A549 (cell line): Measurements from ENCODE around the gene BOD1L1. TPM values are rescaled to one million over a fixed set of nuclear protein-coding genes. Genes with fewer than 3 reads are reported as not detected.

Experiments
- ATAC-seq, 2 experiments: fragments of 200-7000 bp in 1 of 2; fragments of >200 bp in 1 of 2; cut with Nextera tagmentation in 1 of 2; cut with Tn5 transposase in 1 of 2; 3 replicates each; pipeline versions ENCODE4 v1.8.0 to v1.9.1; 2018 to 2020; ENCODE audit warnings: mild to moderate bottlenecking in 1 of 2, moderate library complexity in 1 of 2
- CTCF ChIA-PET: fragments of 300-600 bp; sonication (Branson Sonifier 250); formaldehyde crosslinking; extraction: SDS; loops from one replicate; lab custom pipeline; 2021; ENCODE audit warnings: antibody characterized with exemption, inconsistent platforms; lab: Yijun Ruan, JAX
- POLR2A ChIA-PET: fragments of 350-600 bp; formaldehyde crosslinking; extraction: SDS; loops from one replicate; lab custom pipeline; 2021; ENCODE audit warnings: antibody characterized with exemption, inconsistent platforms; lab: Yijun Ruan, JAX
- DNase-seq, 2 experiments: peaks; one replicate each; pipeline versions ENCODE4 v3.0.0 to v3.0.0-alpha.2; 2011 to 2016; ENCODE audit warnings: low read depth in 1 of 2, low spot score in 1 of 2
- FAIRE-seq: peaks from 2 replicates; lab custom pipeline; 2011; peaks lifted over from hg19 to GRCh38; lab: Jason Lieb, UNC
- H3K27ac ChIP-seq, 2 experiments: fragments of >200 bp; sonication (Bioruptor Twin); formaldehyde crosslinking; 3 replicates each; pipeline ENCODE4 v1.5.1; 2016 to 2017
- H3K4me1 ChIP-seq: fragments of >200 bp; sonication (Bioruptor Twin); formaldehyde crosslinking; 3 replicates; pipeline ENCODE4 v1.6.1; 2016
- H3K4me2 ChIP-seq: fragments of >200 bp; sonication (Bioruptor Twin); formaldehyde crosslinking; 3 replicates; pipeline ENCODE4 v1.6.1; 2016
- H3K4me3 ChIP-seq: fragments of >200 bp; sonication (Bioruptor Twin); formaldehyde crosslinking; 3 replicates; pipeline ENCODE4 v1.5.1; 2016
- H3K9me3 ChIP-seq: fragments of >200 bp; sonication (Bioruptor Twin); formaldehyde crosslinking; 3 replicates; pipeline ENCODE4 v1.6.1; 2016
- BHLHE40 ChIP-seq: IDR thresholded peaks from 2 replicates; pipeline ENCODE4 v1.6.1; 2012; ENCODE audit warnings: low read depth, low read length, inconsistent platforms
- CBX8 ChIP-seq: fragments of 200-600 bp; sonication (generic); IDR thresholded peaks from 2 replicates; pipeline ENCODE4 v1.6.1; 2016
- CHD4 ChIP-seq: fragments of 200-600 bp; sonication (generic); IDR thresholded peaks from 2 replicates; pipeline ENCODE4 v1.6.1; 2016; ENCODE audit warnings: antibody characterized with exemption, mild to moderate bottlenecking, borderline replicate concordance
- FOSB ChIP-seq: fragments of 250-450 bp; sonication (Bioruptor Pico); IDR thresholded peaks from 2 replicates; pipeline ENCODE4 v1.5.0; 2020; ENCODE audit warnings: mild to moderate bottlenecking, moderate library complexity
- GATA3 ChIP-seq: IDR thresholded peaks from 2 replicates; pipeline ENCODE4 v1.6.1; 2012; ENCODE audit warnings: borderline replicate concordance
- HOXA7 ChIP-seq: fragments of 250-450 bp; sonication (Bioruptor Pico); IDR thresholded peaks from 2 replicates; pipeline ENCODE4 v1.5.0; 2020; ENCODE audit warnings: mild to moderate bottlenecking, moderate library complexity
- HOXB13 ChIP-seq: fragments of 250-450 bp; sonication (Bioruptor Pico); IDR thresholded peaks from 2 replicates; pipeline ENCODE4 v1.5.0; 2020; ENCODE audit warnings: low read depth, mild to moderate bottlenecking, moderate library complexity
- HOXB5 ChIP-seq: fragments of 250-450 bp; sonication (Bioruptor Pico); IDR thresholded peaks from 2 replicates; pipeline ENCODE4 v1.5.0; 2020; ENCODE audit warnings: mild to moderate bottlenecking, moderate library complexity
- KDM5A ChIP-seq: fragments of 200-600 bp; sonication (generic); IDR thresholded peaks from 2 replicates; pipeline ENCODE4 v1.6.1; 2016; ENCODE audit warnings: antibody characterized with exemption, mild to moderate bottlenecking
- MAFK ChIP-seq: fragments of 450-650 bp; IDR thresholded peaks from 2 replicates; pipeline ENCODE4 v1.6.1; 2014; ENCODE audit not compliant: partially characterized antibody
- MYC ChIP-seq: IDR thresholded peaks from 2 replicates; pipeline ENCODE4 v1.6.1; 2012; ENCODE audit warnings: mild to moderate bottlenecking, inconsistent platforms, low read length, improper control_type of control experiment, borderline replicate concordance
- NR3C1 ChIP-seq: fragments of >200 bp; sonication (Bioruptor Twin); formaldehyde crosslinking; IDR thresholded peaks from 3 replicates; pipeline ENCODE4 v1.6.1; 2017
- POLR2AphosphoS2 ChIP-seq: conservative IDR thresholded peaks from 2 replicates; pipeline ENCODE4 v1.6.1; 2012; ENCODE audit warnings: low read length, improper control_type of control experiment, inconsistent platforms
- TP53 ChIP-seq: fragments of 250-450 bp; sonication (Bioruptor Pico); IDR thresholded peaks from 2 replicates; pipeline ENCODE4 v1.5.0; 2021; ENCODE audit warnings: mild to moderate bottlenecking, moderate library complexity
- ZC3H11A ChIP-seq: fragments of 450-650 bp; IDR thresholded peaks from 2 replicates; pipeline ENCODE4 v1.6.1; 2014; ENCODE audit warnings: antibody characterized with exemption, mild to moderate bottlenecking
- ZFP36 ChIP-seq: fragments of 450-650 bp; IDR thresholded peaks from 2 replicates; pipeline ENCODE4 v1.6.1; 2014; ENCODE audit warnings: borderline replicate concordance; ENCODE audit not compliant: partially characterized antibody
- ZSCAN20 ChIP-seq: fragments of 250-450 bp; sonication (Bioruptor Pico); IDR thresholded peaks from 2 replicates; pipeline ENCODE4 v1.8.0; 2022; ENCODE audit warnings: mild to moderate bottlenecking, moderate library complexity
- WGBS: methylation state at CpG from one replicate; pipeline ENCODE4 v1.1.6; 2017; ENCODE audit errors: missing lambda C conversion rate; 5-methylcytosine and 5-hydroxymethylcytosine counted together
- polyA plus RNA-seq, 4 experiments: library from polyadenylated mRNA; depleted of rRNA in 3 of 4; stranded (reverse); fragments of >200 nt; fragmentation: RNase III in 1 of 4; extraction: RNeasy Plus Mini Kit Qiagen cat#74134 plus additional on column Dnase treatment in 1 of 4; gene quantifications; 2 replicates in 3 of 4; 3 replicates in 1 of 4; pipeline ENCODE4 v1.2.3, GENCODE V29; 2011 to 2017
- TF ChIP-seq, protein P1 (sequence below): fragments of >200 bp; sonication (Bioruptor Twin); formaldehyde crosslinking; IDR thresholded peaks from 2 replicates; pipeline ENCODE4 v1.6.1; 2016
- TF ChIP-seq, protein P2 (sequence below): fragments of 250-450 bp; sonication (Bioruptor Pico); IDR thresholded peaks from 2 replicates; pipeline ENCODE4 v1.5.0; 2021; ENCODE audit warnings: mild to moderate bottlenecking, moderate library complexity, borderline replicate concordance
- TF ChIP-seq, protein P3 (sequence below): fragments of 250-450 bp; sonication (Bioruptor Pico); IDR thresholded peaks from 2 replicates; pipeline ENCODE4 v1.5.0; 2020; ENCODE audit warnings: low read depth, mild to moderate bottlenecking, moderate library complexity
- TF ChIP-seq, protein P4 (sequence below): fragments of 150-350 bp; IDR thresholded peaks from 2 replicates; pipeline ENCODE4 v1.6.1; 2014; ENCODE audit warnings: low read depth, mild to moderate bottlenecking, low read length
- TF ChIP-seq, protein P5 (sequence below): fragments of 450-650 bp; IDR thresholded peaks from 2 replicates; pipeline ENCODE4 v1.6.1; 2014; ENCODE audit warnings: antibody characterized with exemption
- TF ChIP-seq, protein P6 (sequence below): IDR thresholded peaks from 2 replicates; pipeline ENCODE4 v1.6.1; 2012; ENCODE audit warnings: low read depth, borderline replicate concordance
- TF ChIP-seq, protein P7 (sequence below): fragments of 200-600 bp; sonication (generic); IDR thresholded peaks from 2 replicates; pipeline ENCODE4 v1.6.1; 2016; ENCODE audit warnings: antibody characterized with exemption, mild to moderate bottlenecking, moderate library complexity

Gene BOD1L1
- polyA plus RNA-seq, 2 of the 4 experiments (the other 2 are of a cell fraction), result 16.4 to 27.7 TPM

DNA sequence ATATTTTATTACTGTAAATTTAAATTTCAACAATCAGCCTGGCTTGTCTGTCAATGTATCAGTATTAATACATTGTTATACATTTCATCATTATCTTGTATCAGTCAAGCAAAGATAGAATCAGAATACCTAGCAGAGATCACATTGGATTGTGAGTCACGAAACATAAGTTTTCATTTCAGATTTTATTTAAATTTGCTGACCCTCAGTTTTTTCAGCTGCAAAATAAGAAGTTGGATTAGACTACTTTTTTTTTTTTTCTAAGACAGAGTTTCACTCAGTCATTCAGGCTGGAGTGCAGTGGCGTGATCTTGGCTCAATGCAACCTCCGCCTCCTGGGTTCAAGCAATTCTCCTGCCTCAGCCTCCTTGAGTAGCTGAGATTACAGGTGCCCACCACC is 49.9 kb downstream of the BOD1L1 start:
- POLR2A ChIA-PET, result no interaction called here

DNA sequence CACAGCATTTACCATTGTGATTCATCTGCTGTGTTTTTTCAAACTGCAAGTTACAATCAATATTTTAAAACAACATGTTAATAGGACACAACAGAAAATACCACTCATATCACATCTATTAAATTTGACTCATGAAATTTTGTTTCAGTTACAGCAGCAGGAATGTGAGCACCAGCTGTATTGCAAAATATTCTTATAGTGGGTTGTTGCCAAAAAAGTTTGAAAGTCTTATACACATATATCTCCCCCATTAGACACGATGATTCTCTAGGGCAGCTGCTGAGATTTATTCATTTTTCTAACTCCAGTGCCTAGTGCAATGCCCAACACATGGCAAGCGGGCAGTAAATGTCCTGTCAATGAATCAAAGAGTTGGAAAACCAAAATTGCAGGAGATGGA is 56.6 kb downstream of the BOD1L1 start:
- 94% methylated on average over 2 of the region's 2 CpGs for WGBS
- DNase-seq (no peak), FAIRE-seq (no peak), ATAC-seq (no peak)
- ChIA-PET POLR2A (no interaction called here), CTCF (no interaction called here)
- H3K4me3 ChIP-seq, result no peak overlapping the region
- H3K4me1 ChIP-seq, result no peaks in the 10 kb centered on the region
- no peak overlapping the region for H3K4me2 ChIP-seq
- no peaks in the 10 kb centered on the region for H3K9me3 ChIP-seq
- TF ChIP-seq KDM5A (no peak), ZSCAN20 (no peak), FOSB (CRISPR knock-in tag) (no peak), HOXA7 (no peak), POLR2AphosphoS2 (no peak), CBX8 (no peak), HOXB5 (CRISPR knock-in tag) (no peak), MAFK (no peak)
- TF ChIP-seq, protein P1, sequence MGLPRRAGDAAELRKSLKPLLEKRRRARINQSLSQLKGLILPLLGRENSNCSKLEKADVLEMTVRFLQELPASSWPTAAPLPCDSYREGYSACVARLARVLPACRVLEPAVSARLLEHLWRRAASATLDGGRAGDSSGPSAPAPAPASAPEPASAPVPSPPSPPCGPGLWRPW, result no peak
- TF ChIP-seq, protein P2, sequence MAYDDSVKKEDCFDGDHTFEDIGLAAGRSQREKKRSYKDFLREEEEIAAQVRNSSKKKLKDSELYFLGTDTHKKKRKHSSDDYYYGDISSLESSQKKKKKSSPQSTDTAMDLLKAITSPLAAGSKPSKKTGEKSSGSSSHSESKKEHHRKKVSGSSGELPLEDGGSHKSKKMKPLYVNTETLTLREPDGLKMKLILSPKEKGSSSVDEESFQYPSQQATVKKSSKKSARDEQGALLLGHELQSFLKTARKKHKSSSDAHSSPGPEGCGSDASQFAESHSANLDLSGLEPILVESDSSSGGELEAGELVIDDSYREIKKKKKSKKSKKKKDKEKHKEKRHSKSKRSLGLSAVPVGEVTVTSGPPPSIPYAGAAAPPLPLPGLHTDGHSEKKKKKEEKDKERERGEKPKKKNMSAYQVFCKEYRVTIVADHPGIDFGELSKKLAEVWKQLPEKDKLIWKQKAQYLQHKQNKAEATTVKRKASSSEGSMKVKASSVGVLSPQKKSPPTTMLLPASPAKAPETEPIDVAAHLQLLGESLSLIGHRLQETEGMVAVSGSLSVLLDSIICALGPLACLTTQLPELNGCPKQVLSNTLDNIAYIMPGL, result no peak
- TF ChIP-seq, protein P3, sequence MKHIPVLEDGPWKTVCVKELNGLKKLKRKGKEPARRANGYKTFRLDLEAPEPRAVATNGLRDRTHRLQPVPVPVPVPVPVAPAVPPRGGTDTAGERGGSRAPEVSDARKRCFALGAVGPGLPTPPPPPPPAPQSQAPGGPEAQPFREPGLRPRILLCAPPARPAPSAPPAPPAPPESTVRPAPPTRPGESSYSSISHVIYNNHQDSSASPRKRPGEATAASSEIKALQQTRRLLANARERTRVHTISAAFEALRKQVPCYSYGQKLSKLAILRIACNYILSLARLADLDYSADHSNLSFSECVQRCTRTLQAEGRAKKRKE (CRISPR knock-in tag), result no peak
- TF ChIP-seq, protein P4, sequence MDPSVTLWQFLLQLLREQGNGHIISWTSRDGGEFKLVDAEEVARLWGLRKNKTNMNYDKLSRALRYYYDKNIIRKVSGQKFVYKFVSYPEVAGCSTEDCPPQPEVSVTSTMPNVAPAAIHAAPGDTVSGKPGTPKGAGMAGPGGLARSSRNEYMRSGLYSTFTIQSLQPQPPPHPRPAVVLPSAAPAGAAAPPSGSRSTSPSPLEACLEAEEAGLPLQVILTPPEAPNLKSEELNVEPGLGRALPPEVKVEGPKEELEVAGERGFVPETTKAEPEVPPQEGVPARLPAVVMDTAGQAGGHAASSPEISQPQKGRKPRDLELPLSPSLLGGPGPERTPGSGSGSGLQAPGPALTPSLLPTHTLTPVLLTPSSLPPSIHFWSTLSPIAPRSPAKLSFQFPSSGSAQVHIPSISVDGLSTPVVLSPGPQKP, result no peak
- H3K27ac ChIP-seq, result no peak overlapping the region

More for the DNA sequence above, 49.9 kb downstream of the BOD1L1 start:
- no peak for TF ChIP-seq NR3C1
- peak; percentile 21 for TF ChIP-seq MAFK
- CTCF ChIA-PET, result no interaction called here
- Histone ChIP-seq H3K4me3 (no peak overlapping the region), H3K9me3 (no peaks in the 10 kb centered on the region), H3K4me2 (no peak overlapping the region), H3K4me1 (no peaks in the 10 kb centered on the region), H3K27ac (no peak overlapping the region)
- WGBS, result 96% methylated on average over 3 of the region's 3 CpGs
- no peak for FAIRE-seq
- ATAC-seq, result no peak
- no peak for DNase-seq

DNA sequence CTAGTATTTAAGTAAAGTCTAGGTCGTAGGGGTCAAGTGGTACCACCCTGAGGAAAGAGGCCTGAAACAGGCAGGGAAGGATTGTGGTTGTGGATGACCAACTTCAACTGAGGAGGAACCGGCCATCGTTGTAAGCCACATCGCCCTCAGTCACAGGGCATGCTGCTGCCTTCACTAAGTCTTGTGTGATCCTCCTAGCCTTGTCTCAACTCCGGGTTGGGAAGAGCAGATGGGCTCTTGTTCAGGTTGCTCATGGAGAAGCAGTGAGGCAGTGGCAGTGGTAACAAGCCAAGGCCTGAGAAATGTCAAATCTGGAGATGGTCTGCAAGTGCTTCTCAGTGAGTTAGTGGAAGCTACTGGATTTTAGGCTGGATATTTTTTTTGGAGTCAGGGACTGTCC is 60.4 kb downstream of the BOD1L1 start:
- WGBS, result 100% methylated on average over 4 of the region's 5 CpGs
- no peaks in the 10 kb centered on the region for H3K4me1 ChIP-seq
- no peak for TF ChIP-seq MYC
- TF ChIP-seq HOXB13, result no peak
- TF ChIP-seq GATA3, result no peak
- TF ChIP-seq MAFK, result no peak
- no peak for TF ChIP-seq CBX8
- TF ChIP-seq, protein P5, sequence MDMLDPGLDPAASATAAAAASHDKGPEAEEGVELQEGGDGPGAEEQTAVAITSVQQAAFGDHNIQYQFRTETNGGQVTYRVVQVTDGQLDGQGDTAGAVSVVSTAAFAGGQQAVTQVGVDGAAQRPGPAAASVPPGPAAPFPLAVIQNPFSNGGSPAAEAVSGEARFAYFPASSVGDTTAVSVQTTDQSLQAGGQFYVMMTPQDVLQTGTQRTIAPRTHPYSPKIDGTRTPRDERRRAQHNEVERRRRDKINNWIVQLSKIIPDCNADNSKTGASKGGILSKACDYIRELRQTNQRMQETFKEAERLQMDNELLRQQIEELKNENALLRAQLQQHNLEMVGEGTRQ, result no peak
- no peak for TF ChIP-seq ZFP36
- TF ChIP-seq ZC3H11A, result no peak
- TF ChIP-seq TP53 (CRISPR knock-in tag), result no peak
- no peak for TF ChIP-seq BHLHE40
- TF ChIP-seq, protein P6, sequence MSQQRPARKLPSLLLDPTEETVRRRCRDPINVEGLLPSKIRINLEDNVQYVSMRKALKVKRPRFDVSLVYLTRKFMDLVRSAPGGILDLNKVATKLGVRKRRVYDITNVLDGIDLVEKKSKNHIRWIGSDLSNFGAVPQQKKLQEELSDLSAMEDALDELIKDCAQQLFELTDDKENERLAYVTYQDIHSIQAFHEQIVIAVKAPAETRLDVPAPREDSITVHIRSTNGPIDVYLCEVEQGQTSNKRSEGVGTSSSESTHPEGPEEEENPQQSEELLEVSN, result no peak
- TF ChIP-seq CHD4, result no peak
- no peak for TF ChIP-seq HOXA7
- TF ChIP-seq ZSCAN20, result no peak
- TF ChIP-seq, protein P7, sequence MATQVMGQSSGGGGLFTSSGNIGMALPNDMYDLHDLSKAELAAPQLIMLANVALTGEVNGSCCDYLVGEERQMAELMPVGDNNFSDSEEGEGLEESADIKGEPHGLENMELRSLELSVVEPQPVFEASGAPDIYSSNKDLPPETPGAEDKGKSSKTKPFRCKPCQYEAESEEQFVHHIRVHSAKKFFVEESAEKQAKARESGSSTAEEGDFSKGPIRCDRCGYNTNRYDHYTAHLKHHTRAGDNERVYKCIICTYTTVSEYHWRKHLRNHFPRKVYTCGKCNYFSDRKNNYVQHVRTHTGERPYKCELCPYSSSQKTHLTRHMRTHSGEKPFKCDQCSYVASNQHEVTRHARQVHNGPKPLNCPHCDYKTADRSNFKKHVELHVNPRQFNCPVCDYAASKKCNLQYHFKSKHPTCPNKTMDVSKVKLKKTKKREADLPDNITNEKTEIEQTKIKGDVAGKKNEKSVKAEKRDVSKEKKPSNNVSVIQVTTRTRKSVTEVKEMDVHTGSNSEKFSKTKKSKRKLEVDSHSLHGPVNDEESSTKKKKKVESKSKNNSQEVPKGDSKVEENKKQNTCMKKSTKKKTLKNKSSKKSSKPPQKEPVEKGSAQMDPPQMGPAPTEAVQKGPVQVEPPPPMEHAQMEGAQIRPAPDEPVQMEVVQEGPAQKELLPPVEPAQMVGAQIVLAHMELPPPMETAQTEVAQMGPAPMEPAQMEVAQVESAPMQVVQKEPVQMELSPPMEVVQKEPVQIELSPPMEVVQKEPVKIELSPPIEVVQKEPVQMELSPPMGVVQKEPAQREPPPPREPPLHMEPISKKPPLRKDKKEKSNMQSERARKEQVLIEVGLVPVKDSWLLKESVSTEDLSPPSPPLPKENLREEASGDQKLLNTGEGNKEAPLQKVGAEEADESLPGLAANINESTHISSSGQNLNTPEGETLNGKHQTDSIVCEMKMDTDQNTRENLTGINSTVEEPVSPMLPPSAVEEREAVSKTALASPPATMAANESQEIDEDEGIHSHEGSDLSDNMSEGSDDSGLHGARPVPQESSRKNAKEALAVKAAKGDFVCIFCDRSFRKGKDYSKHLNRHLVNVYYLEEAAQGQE, result no peak
- TF ChIP-seq, all 56 proteins: peak for 0
- CTCF ChIA-PET, result no interaction called here
- Histone ChIP-seq H3K27ac (no peak overlapping the region), H3K9me3 (no peaks in the 10 kb centered on the region), H3K4me3 (no peak overlapping the region), H3K4me2 (no peak overlapping the region)
- DNase-seq, result no peak
- POLR2A ChIA-PET, result no interaction called here
- 0 out of 6 replicates have a peak, but pooled peaks of 1 of the 2 experiments have one; percentile 24 for ATAC-seq
- FAIRE-seq, result no peak
